Measurements from ENCODE around the gene GRIFIN. TPM values are rescaled to one million over a fixed set of nuclear protein-coding genes. Genes with fewer than 3 reads are reported as not detected.

GRIFIN gene
- total RNA-seq, 1 donor from 2014 or later: not detected

GRCh38 chr7:2502647-2502966, 26.4 kb upstream of the GRIFIN start:
- DNase-seq (ENCODE audit: low read depth): no peak
- no peaks in the 10 kb centered on the region for H3K36me3 ChIP-seq (ENCODE audit: control insufficient read depth, insufficient read depth, low read length)
- H3K27me3 ChIP-seq (ENCODE audit: control insufficient read depth, insufficient read depth, low read length): peaks cover 14% of the 10 kb centered on the region
- no peak overlapping the region for H3K4me3 ChIP-seq (ENCODE audit: low read depth, low read length)
- TF ChIP-seq CTCF (IDR thresholded peaks at IDR 0.05; ENCODE audit: insufficient read depth, low read length, poor library complexity, severe bottlenecking): no peak

- no peak for TF ChIP-seq CTCF (IDR thresholded peaks at IDR 0.05; ENCODE audit: insufficient read depth, low read length, poor library complexity, severe bottlenecking)
- H3K4me3 ChIP-seq (ENCODE audit: low read depth, low read length): no peak overlapping the region
- no peaks in the 10 kb centered on the region for H3K36me3 ChIP-seq (ENCODE audit: control insufficient read depth, insufficient read depth, low read length)
- no peak for DNase-seq (ENCODE audit: low read depth)
- H3K27me3 ChIP-seq (ENCODE audit: control insufficient read depth, insufficient read depth, low read length): peaks cover 19% of the 10 kb centered on the region
These were observed 25.9 kb upstream of the GRIFIN start for GRCh38 chr7:2501947-2502646.

GRCh38 chr7:2500701-2501100, 24.5 kb upstream of the GRIFIN start:
- H3K4me3 ChIP-seq (ENCODE audit: low read depth, low read length): no peak overlapping the region
- TF ChIP-seq CTCF (IDR thresholded peaks at IDR 0.05; ENCODE audit: insufficient read depth, low read length, poor library complexity, severe bottlenecking): no peak
- peaks cover 26% of the 10 kb centered on the region for H3K27me3 ChIP-seq (ENCODE audit: control insufficient read depth, insufficient read depth, low read length)
- no peaks in the 10 kb centered on the region for H3K36me3 ChIP-seq (ENCODE audit: control insufficient read depth, insufficient read depth, low read length)
- DNase-seq (ENCODE audit: low read depth): no peak

- no peak for TF ChIP-seq CTCF (IDR thresholded peaks at IDR 0.05; ENCODE audit: insufficient read depth, low read length, poor library complexity, severe bottlenecking)
- Histone ChIP-seq H3K36me3 (ENCODE audit: control insufficient read depth, insufficient read depth, low read length) (no peaks in the 10 kb centered on the region), H3K4me3 (ENCODE audit: low read depth, low read length) (no peak overlapping the region), H3K27me3 (ENCODE audit: control insufficient read depth, insufficient read depth, low read length) (peaks cover 31% of the 10 kb centered on the region)
- no peak for DNase-seq (ENCODE audit: low read depth)
These were observed 23.7 kb upstream of the GRIFIN start for GRCh38 chr7:2499719-2500430.

- DNase-seq (ENCODE audit: low read depth): no peak
- Histone ChIP-seq H3K36me3 (ENCODE audit: control insufficient read depth, insufficient read depth, low read length) (no peaks in the 10 kb centered on the region), H3K27me3 (ENCODE audit: control insufficient read depth, insufficient read depth, low read length) (peaks cover 38% of the 10 kb centered on the region), H3K4me3 (ENCODE audit: low read depth, low read length) (no peak overlapping the region)
- no peak for TF ChIP-seq CTCF (IDR thresholded peaks at IDR 0.05; ENCODE audit: insufficient read depth, low read length, poor library complexity, severe bottlenecking)
These were observed 23.0 kb upstream of the GRIFIN start for GRCh38 chr7:2499181-2499580.
